Hepatocyte (in vitro differentiated cells): ENCODE data around the gene SERINC5. TPM values are rescaled to one million over a fixed set of nuclear protein-coding genes. Genes with fewer than 3 reads are reported as not detected.

Experiments used
- DNase-seq: peaks from one replicate; pipeline ENCODE4 v3.0.0-alpha.2; 2016; ENCODE audit warnings: low spot score
- H2AFZ ChIP-seq: fragments of 200-600 bp; sonication (generic); 2 replicates; pipeline ENCODE4 v1.6.0; 2016; ENCODE audit warnings: antibody characterized with exemption, mild to moderate bottlenecking
- H3K27ac ChIP-seq: fragments of 200-600 bp; sonication (generic); 2 replicates; pipeline ENCODE4 v1.5.1; 2016; ENCODE audit warnings: mild to moderate bottlenecking
- H3K27me3 ChIP-seq: fragments of 200-600 bp; sonication (generic); 2 replicates; pipeline ENCODE4 v1.6.1; 2016
- H3K36me3 ChIP-seq: fragments of 200-600 bp; sonication (generic); replicated peaks from 2 replicates; pipeline ENCODE4 v1.5.1; 2016; ENCODE audit warnings: low read depth; ENCODE audit not compliant: insufficient read depth
- H3K4me1 ChIP-seq: fragments of 200-600 bp; sonication (generic); 2 replicates; pipeline ENCODE4 v1.5.1; 2016; ENCODE audit warnings: mild to moderate bottlenecking, moderate library complexity; ENCODE audit not compliant: insufficient read depth
- H3K4me2 ChIP-seq: fragments of 200-600 bp; sonication (generic); 2 replicates; pipeline ENCODE4 v1.6.0; 2016
- H3K4me3 ChIP-seq: fragments of 200-600 bp; sonication (generic); 2 replicates; pipeline ENCODE4 v1.5.1; 2016; ENCODE audit warnings: mild to moderate bottlenecking
- H3K79me2 ChIP-seq: fragments of 200-600 bp; sonication (generic); 2 replicates; pipeline ENCODE4 v1.6.0; 2017; ENCODE audit warnings: mild to moderate bottlenecking
- H3K9me2 ChIP-seq: fragments of 200-600 bp; sonication (generic); replicated peaks from 2 replicates; pipeline ENCODE4 v1.6.0; 2017; ENCODE audit warnings: mild to moderate bottlenecking; ENCODE audit not compliant: insufficient read depth
- H3K9me3 ChIP-seq: fragments of 200-600 bp; sonication (generic); 2 replicates; pipeline ENCODE4 v1.5.1; 2016; ENCODE audit warnings: low read depth, mild to moderate bottlenecking
- H4K20me1 ChIP-seq: fragments of 200-600 bp; sonication (generic); 2 replicates; pipeline ENCODE4 v1.6.0; 2016; ENCODE audit warnings: mild to moderate bottlenecking; ENCODE audit not compliant: insufficient read depth, poor library complexity, severe bottlenecking
- CTCF ChIP-seq: fragments of 200-600 bp; sonication (generic); IDR thresholded peaks from 2 replicates; pipeline ENCODE4 v1.5.1; 2016; ENCODE audit warnings: antibody characterized with exemption, mild to moderate bottlenecking; ENCODE audit not compliant: poor library complexity
- EZH2 ChIP-seq: fragments of 200-600 bp; sonication (generic); IDR thresholded peaks from 2 replicates; pipeline ENCODE4 v1.6.1; 2016; ENCODE audit warnings: antibody characterized with exemption, mild to moderate bottlenecking, borderline replicate concordance
- EZH2phosphoT487 ChIP-seq: fragments of 200-600 bp; sonication (generic); IDR thresholded peaks from one replicate; pipeline ENCODE4 v1.6.1; 2018; ENCODE audit warnings: antibody characterized with exemption, mild to moderate bottlenecking, low read depth, moderate library complexity; ENCODE audit not compliant: unreplicated experiment, severe bottlenecking
- WGBS: methylation state at CpG from one replicate; pipeline ENCODE4 v1.1.6; 2016; ENCODE audit warnings: low lambda C conversion rate; ENCODE audit errors: missing lambda C conversion rate; 5-methylcytosine and 5-hydroxymethylcytosine counted together
- polyA plus RNA-seq: library from polyadenylated mRNA; unstranded; fragments of >200 nt; fragmentation: Nextera tagmentation; extraction: Ambion mirVana; gene quantifications from 2 replicates; pipeline ENCODE4 v1.2.1, GENCODE V29; 2016
- total RNA-seq: library from RNA; depleted of rRNA; stranded (reverse); fragments of >200 nt; gene quantifications from 2 replicates; pipeline ENCODE4 v1.2.3, GENCODE V29; 2014

Gene SERINC5
- total and polyA plus RNA-seq, 2 experiments from 2014 or later, result 19.3 to 70.2 TPM

GRCh38 chr5:80151890-80152289 is 104.0 kb downstream of the SERINC5 start:
- Histone ChIP-seq H3K36me3 (no peaks in the 10 kb centered on the region), H3K27me3 (no peaks in the 10 kb centered on the region), H3K27ac (no peak overlapping the region), H3K4me2 (no peak overlapping the region), H4K20me1 (no peaks in the 10 kb centered on the region), H3K4me3 (no peak overlapping the region), H3K4me1 (no peaks in the 10 kb centered on the region), H2AFZ (no peak overlapping the region), H3K79me2 (peaks cover 2% of the 10 kb centered on the region), H3K9me2 (no peaks in the 10 kb centered on the region), H3K9me3 (no peaks in the 10 kb centered on the region)
- WGBS, result 96% methylated on average over 6 of the region's 6 CpGs
- DNase-seq, result no peak
- no peak for TF ChIP-seq CTCF
- TF ChIP-seq EZH2, result no peak
- no peak for TF ChIP-seq EZH2phosphoT487

- no peak for TF ChIP-seq CTCF
- TF ChIP-seq EZH2, result no peak
- TF ChIP-seq EZH2phosphoT487, result no peak
- H3K4me2 ChIP-seq, result no peak overlapping the region
- no peaks in the 10 kb centered on the region for H4K20me1 ChIP-seq
- H3K27ac ChIP-seq, result no peak overlapping the region
- H3K9me2 ChIP-seq, result no peaks in the 10 kb centered on the region
- WGBS, result 79% methylated on average over 11 of the region's 11 CpGs
- no peak for DNase-seq
- no peak overlapping the region for H3K4me3 ChIP-seq
- H3K79me2 ChIP-seq, result peaks cover 2% of the 10 kb centered on the region
- H3K4me1 ChIP-seq, result no peaks in the 10 kb centered on the region
- H3K36me3 ChIP-seq, result no peaks in the 10 kb centered on the region
- no peak overlapping the region for H2AFZ ChIP-seq
- H3K27me3 ChIP-seq, result no peaks in the 10 kb centered on the region
- H3K9me3 ChIP-seq, result no peaks in the 10 kb centered on the region
These were observed 105.1 kb downstream of the SERINC5 start for GRCh38 chr5:80150731-80151130.

- Histone ChIP-seq H3K9me2 (no peaks in the 10 kb centered on the region), H3K36me3 (no peaks in the 10 kb centered on the region), H4K20me1 (no peaks in the 10 kb centered on the region), H2AFZ (no peak overlapping the region), H3K79me2 (no peaks in the 10 kb centered on the region), H3K9me3 (no peaks in the 10 kb centered on the region), H3K4me1 (no peaks in the 10 kb centered on the region), H3K27me3 (no peaks in the 10 kb centered on the region), H3K27ac (no peak overlapping the region), H3K4me3 (no peak overlapping the region), H3K4me2 (no peak overlapping the region)
- no peak for DNase-seq
- WGBS, result 75% methylated on average over 3 of the region's 3 CpGs
- no peak for TF ChIP-seq EZH2phosphoT487
- no peak for TF ChIP-seq EZH2
- no peak for TF ChIP-seq CTCF
These were observed 106.7 kb downstream of the SERINC5 start for GRCh38 chr5:80149161-80149609.
